ENCODE results near the gene FMN1.

GRCh38 chr15:32765236-32765635 is 429.3 kb downstream of the FMN1 start:
- TF ChIP-seq CTCF (conservative IDR thresholded peaks at IDR 0.05; ENCODE audit: low read depth, low read length) (no peak), EZH2 (IDR thresholded peaks at IDR 0.05; ENCODE audit: borderline replicate concordance, low read depth, low read length, poor library complexity, severe bottlenecking) (no peak)

Measured in A673 (cell line).